H1 (cell line): ENCODE data around the gene NUTM2G. TPM values are rescaled to one million over a fixed set of nuclear protein-coding genes. Genes with fewer than 3 reads are reported as not detected.

Experiments used
- CTCF ChIA-PET: fragments of 300-600 bp; sonication (Branson Sonifier 250); formaldehyde crosslinking; loops from one replicate; lab custom pipeline; 2021; ENCODE audit not compliant: partially characterized antibody; lab: Charles Lee
- POLR2A ChIA-PET: fragments of 300-600 bp; sonication (Branson Sonifier 250); formaldehyde crosslinking; loops from one replicate; lab custom pipeline; 2021; ENCODE audit warnings: inconsistent platforms; ENCODE audit not compliant: partially characterized antibody; lab: Charles Lee
- DNase-seq, 2 experiments: peaks; one replicate each; pipeline versions ENCODE4 v3.0.0 to v3.0.0-alpha.2; 2010 to 2022; ENCODE audit warnings: low spot score in 2 of 2, low read depth in 1 of 2, mixed read lengths in 1 of 2
- FAIRE-seq: peaks from 2 replicates; lab custom pipeline; 2011; peaks lifted over from hg19 to GRCh38; lab: Jason Lieb, UNC
- H2AFZ ChIP-seq: 2 replicates; pipeline ENCODE4 v1.8.1; 2012; ENCODE audit warnings: low read length, inconsistent platforms
- H2AK5ac ChIP-seq: 2 replicates; pipeline ENCODE4 v1.6.1; 2013; ENCODE audit warnings: low read depth, low read length
- H2BK120ac ChIP-seq: replicated peaks from 2 replicates; pipeline ENCODE3; 2013; ENCODE audit warnings: low read depth, low read length, inconsistent platforms
- H2BK12ac ChIP-seq: 2 replicates; pipeline ENCODE4 v1.6.1; 2013; ENCODE audit warnings: low read depth, low read length
- H2BK15ac ChIP-seq: 2 replicates; pipeline ENCODE4 v1.6.1; 2013; ENCODE audit warnings: low read length
- H2BK20ac ChIP-seq: 2 replicates; pipeline ENCODE4 v1.6.1; 2013; ENCODE audit warnings: low read length
- H2BK5ac ChIP-seq: 2 replicates; pipeline ENCODE4 v1.6.1; 2013; ENCODE audit warnings: low read depth, low read length
- H3K14ac ChIP-seq: 2 replicates; pipeline ENCODE4 v1.6.1; 2013; ENCODE audit warnings: inconsistent platforms; ENCODE audit not compliant: insufficient read length
- H3K18ac ChIP-seq: 2 replicates; pipeline ENCODE4 v1.6.1; 2013; ENCODE audit warnings: low read length; ENCODE audit errors: extremely low read depth
- H3K23ac ChIP-seq: 2 replicates; pipeline ENCODE4 v1.6.1; 2013; ENCODE audit warnings: inconsistent platforms; ENCODE audit not compliant: insufficient read length
- H3K23me2 ChIP-seq: 2 replicates; pipeline ENCODE4 v1.6.1; 2013; ENCODE audit warnings: low read depth, low read length
- H3K27ac ChIP-seq: 2 replicates; pipeline ENCODE4 v1.6.1; 2011; ENCODE audit warnings: low read depth, low read length, inconsistent platforms
- H3K27me3 ChIP-seq, 4 experiments: replicated peaks in 1 of 4; 1 replicate in 1 of 4; 2 replicates in 3 of 4; pipeline versions ENCODE4 v1.6.1 to v1.8.1; 2011 to 2013; ENCODE audit warnings: low read length in 3 of 4, mild to moderate bottlenecking in 3 of 4, inconsistent platforms in 2 of 4, mixed read lengths in 2 of 4, moderate library complexity in 1 of 4; ENCODE audit not compliant: control insufficient read depth in 3 of 4, insufficient read depth in 3 of 4; ENCODE audit errors: extremely low read depth in 1 of 4
- H3K36me3 ChIP-seq, 4 experiments: 2 replicates each; pipeline versions ENCODE4 v1.6.1 to v1.8.1; 2011 to 2013; ENCODE audit warnings: mild to moderate bottlenecking in 4 of 4, low read length in 3 of 4, moderate library complexity in 2 of 4, control low read depth in 1 of 4, inconsistent platforms in 1 of 4; ENCODE audit not compliant: insufficient read depth in 4 of 4, control insufficient read depth in 2 of 4
- H3K4ac ChIP-seq: replicated peaks from 2 replicates; pipeline ENCODE3; 2013; ENCODE audit warnings: low read length, low read depth, mixed read lengths, inconsistent platforms; ENCODE audit not compliant: insufficient read length
- H3K4me1 ChIP-seq, 4 experiments: replicated peaks in 1 of 4; 1 replicate in 1 of 4; 2 replicates in 3 of 4; pipeline versions ENCODE4 v1.6.1 to v1.8.1; 2011 to 2013; ENCODE audit warnings: low read length in 3 of 4, inconsistent platforms in 2 of 4, mixed read lengths in 1 of 4; ENCODE audit not compliant: insufficient read depth in 4 of 4, control insufficient read depth in 3 of 4
- H3K4me2 ChIP-seq, 2 experiments: 2 replicates each; pipeline versions ENCODE4 v1.6.1 to v1.8.1; 2011 to 2013; ENCODE audit warnings: low read depth in 2 of 2, low read length in 2 of 2, control low read depth in 1 of 2, inconsistent platforms in 1 of 2, mild to moderate bottlenecking in 1 of 2; ENCODE audit not compliant: insufficient read depth in 1 of 2
- H3K4me3 ChIP-seq, 4 experiments: fragments of 200-600, 300-600 bp in 1 of 4; sonication (generic), shearing (Covaris generic), sonication (Bioruptor Twin) in 1 of 4; 2 replicates each; pipeline versions ENCODE4 v1.5.1 to v1.8.1; 2011 to 2016; ENCODE audit warnings: low read length in 4 of 4, low read depth in 3 of 4, control low read depth in 2 of 4, inconsistent platforms in 2 of 4, mild to moderate bottlenecking in 2 of 4, mixed read lengths in 1 of 4, moderate library complexity in 1 of 4; ENCODE audit not compliant: insufficient read depth in 2 of 4; ENCODE audit errors: extremely low read depth in 1 of 4
- H3K56ac ChIP-seq: replicated peaks from 2 replicates; pipeline ENCODE3; 2013; ENCODE audit warnings: low read depth, mild to moderate bottlenecking, mixed read lengths, low read length, inconsistent platforms; ENCODE audit not compliant: insufficient read length
- H3K79me1 ChIP-seq: 2 replicates; pipeline ENCODE4 v1.6.1; 2013; ENCODE audit warnings: low read depth, low read length, control low read depth
- H3K79me2 ChIP-seq, 2 experiments: 2 replicates each; pipeline versions ENCODE4 v1.6.1 to v1.8.1; 2012 to 2013; ENCODE audit warnings: low read length in 2 of 2, mild to moderate bottlenecking in 2 of 2, inconsistent platforms in 1 of 2; ENCODE audit not compliant: insufficient read depth in 2 of 2, control insufficient read depth in 1 of 2
- H3K9ac ChIP-seq, 4 experiments: replicated peaks in 1 of 4; 1 replicate in 1 of 4; 2 replicates in 3 of 4; pipeline versions ENCODE4 v1.6.1 to v1.8.1; 2011 to 2013; ENCODE audit warnings: low read depth in 3 of 4, low read length in 3 of 4, control low read depth in 2 of 4, mild to moderate bottlenecking in 2 of 4, moderate library complexity in 2 of 4, inconsistent platforms in 1 of 4; ENCODE audit errors: extremely low read depth in 1 of 4
- H3K9me3 ChIP-seq, 2 experiments: 2 replicates each; pipeline versions ENCODE4 v1.6.1 to v1.8.1; 2012 to 2013; ENCODE audit warnings: mild to moderate bottlenecking in 2 of 2, moderate library complexity in 2 of 2, control low read depth in 1 of 2, inconsistent platforms in 1 of 2, low read depth in 1 of 2, low read length in 1 of 2, mixed read lengths in 1 of 2; ENCODE audit not compliant: insufficient read depth in 2 of 2
- H4K20me1 ChIP-seq, 2 experiments: replicated peaks in 1 of 2; 2 replicates each; pipeline versions ENCODE3 to v1.8.1; 2011 to 2013; ENCODE audit warnings: inconsistent platforms in 2 of 2, low read length in 2 of 2, mild to moderate bottlenecking in 1 of 2; ENCODE audit not compliant: insufficient read depth in 2 of 2, control insufficient read depth in 1 of 2
- H4K5ac ChIP-seq: 2 replicates; pipeline ENCODE4 v1.6.1; 2013; ENCODE audit warnings: low read length, low read depth, mixed read lengths, inconsistent platforms; ENCODE audit not compliant: insufficient read length
- H4K8ac ChIP-seq: 2 replicates; pipeline ENCODE4 v1.8.0; 2013; ENCODE audit warnings: mild to moderate bottlenecking, moderate library complexity, low read length, inconsistent platforms; ENCODE audit not compliant: insufficient read depth; ENCODE audit errors: extremely low read depth
- H4K91ac ChIP-seq: replicated peaks from 2 replicates; pipeline ENCODE3; 2013; ENCODE audit warnings: low read length, mixed read lengths, inconsistent platforms; ENCODE audit not compliant: insufficient read length
- ATF2 ChIP-seq: IDR thresholded peaks from 2 replicates; pipeline ENCODE4 v1.6.1; 2012; ENCODE audit warnings: low read length, inconsistent platforms
- BRCA1 ChIP-seq: IDR thresholded peaks from 2 replicates; pipeline ENCODE4 v1.6.1; 2012; ENCODE audit warnings: low read depth, low read length, improper control_type of control experiment
- EGR1 ChIP-seq: IDR thresholded peaks from 2 replicates; pipeline ENCODE4 v1.6.1; 2011; ENCODE audit warnings: low read depth, low read length, borderline replicate concordance
- EZH2 ChIP-seq: fragments of 200-600 bp; sonication (generic); IDR thresholded peaks from 2 replicates; pipeline ENCODE4 v1.7.1; 2012; ENCODE audit warnings: low read depth, mild to moderate bottlenecking, moderate library complexity, low read length, inconsistent platforms; ENCODE audit not compliant: severe bottlenecking
- KDM1A ChIP-seq: fragments of 200-600, 300-600 bp; sonication (generic); IDR thresholded peaks from 2 replicates; pipeline ENCODE4 v1.7.1; 2016; ENCODE audit warnings: mild to moderate bottlenecking, low read length, borderline replicate concordance
- KDM4A ChIP-seq: IDR thresholded peaks from one replicate; pipeline ENCODE4 v1.7.1; 2012; ENCODE audit warnings: low read depth, mild to moderate bottlenecking, moderate library complexity, low read length, inconsistent platforms; ENCODE audit not compliant: severe bottlenecking
- KDM5A ChIP-seq: fragments of 200-600 bp; IDR thresholded peaks from 2 replicates; pipeline ENCODE4 v1.7.1; 2012; ENCODE audit warnings: mild to moderate bottlenecking, low read length, inconsistent platforms, mixed read lengths
- PHF8 ChIP-seq: fragments of 200-600 bp; sonication (generic); conservative IDR thresholded peaks from 2 replicates; pipeline ENCODE4 v1.7.1; 2012; ENCODE audit warnings: low read depth, mild to moderate bottlenecking, inconsistent platforms, low read length, moderate library complexity
- POU5F1 ChIP-seq: IDR thresholded peaks from 2 replicates; pipeline ENCODE4 v1.6.1; 2011; ENCODE audit warnings: low read depth, mild to moderate bottlenecking, low read length, moderate library complexity
- ZNF274 ChIP-seq: IDR thresholded peaks from 2 replicates; pipeline ENCODE4 v1.7.0; 2012; ENCODE audit warnings: low read length, borderline replicate concordance; ENCODE audit errors: extremely low read depth
- WGBS, 2 experiments: shearing (Covaris generic) in 1 of 2; methylation state at CpG; one replicate each; pipeline versions ENCODE4 v1.1.6 to v1.1.7; 2013 to 2015; ENCODE audit warnings: low lambda C conversion rate in 2 of 2, mixed read lengths in 2 of 2, inconsistent platforms in 1 of 2, low coverage in 1 of 2, missing lambda C conversion rate in 1 of 2; ENCODE audit not compliant: insufficient replicate concordance in 2 of 2, insufficient coverage in 1 of 2, insufficient read length in 1 of 2; ENCODE audit errors: extremely low coverage in 1 of 2, missing lambda C conversion rate in 1 of 2; 5-methylcytosine and 5-hydroxymethylcytosine counted together
- polyA plus RNA-seq, 7 experiments: library from polyadenylated mRNA; depleted of rRNA in 3 of 7; stranded (reverse) in 5 of 7; unstranded in 2 of 7; fragments of >200 nt in 5 of 7; fragments of 200-250 nt in 2 of 7; gene quantifications; 1 replicate in 5 of 7; 2 replicates in 1 of 7; 4 replicates in 1 of 7; pipeline versions ENCODE4 v1.2.1 to v1.2.3, GENCODE V29; 2011 to 2013; ENCODE audit warnings: missing spikeins in 2 of 7, mixed read lengths in 2 of 7
- total RNA-seq: library from RNA; stranded (reverse); fragmentation: NEBNext Ultra II Directional; extraction: Animal tissue kit (Norgen Biotek cat#: 25700); gene quantifications from 2 replicates; pipeline ENCODE4 v1.2.1, GENCODE V29; 2021
- TF ChIP-seq, protein P1 (sequence below): IDR thresholded peaks from 2 replicates; pipeline ENCODE4 v1.6.1; 2011; ENCODE audit warnings: low read depth, mild to moderate bottlenecking, low read length; ENCODE audit not compliant: insufficient read depth

NUTM2G gene
- total and polyA plus RNA-seq, 2 of the 8 experiments (the other 6 are each of a cell fraction or from before 2014, with no cell fraction given) = 0.27 TPM; not detected in 1

DNA sequence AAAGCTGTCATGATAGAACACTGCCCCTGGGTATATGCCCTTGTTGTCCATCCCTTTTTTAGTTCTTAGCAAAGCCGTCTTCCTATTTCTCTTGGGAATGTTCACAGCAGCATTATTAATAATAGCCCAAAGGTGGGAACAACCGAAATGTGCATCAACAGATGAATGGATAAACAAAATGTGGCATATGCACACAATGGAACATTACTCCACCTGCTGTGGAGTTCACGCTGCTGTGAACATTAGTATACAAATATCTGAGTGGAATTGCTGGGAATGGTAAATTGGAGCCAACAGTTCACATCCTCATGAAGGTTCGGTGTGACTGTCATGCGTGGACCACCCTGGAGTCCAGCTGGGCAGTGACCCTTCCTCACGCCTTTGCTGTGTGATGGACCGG lies 36.5 kb upstream of the NUTM2G start:
- no peak overlapping the region for H2BK20ac ChIP-seq
- no peak for DNase-seq
- no peak overlapping the region for H2BK5ac ChIP-seq
- no peaks in the 10 kb centered on the region for H4K20me1 ChIP-seq
- ChIA-PET CTCF (no interaction called here), POLR2A (no interaction called here)
- no peak overlapping the region for H3K4ac ChIP-seq
- H3K9ac ChIP-seq = no peak overlapping the region
- no peaks in the 10 kb centered on the region for H3K79me2 ChIP-seq
- H2AK5ac ChIP-seq = no peak overlapping the region
- H3K27me3 ChIP-seq = no peaks in the 10 kb centered on the region
- no peaks in the 10 kb centered on the region for H3K23me2 ChIP-seq
- H3K36me3 ChIP-seq = peaks cover 0 to 3% (median 0%) of the 10 kb centered on the region in 4 experiments; a peak in 1 of 8 replicates
- H3K79me1 ChIP-seq = no peaks in the 10 kb centered on the region; the same call in 1 of the 2 replicates
- no peak overlapping the region for H3K4me2 ChIP-seq
- no peak overlapping the region for H3K4me3 ChIP-seq
- no peak overlapping the region for H3K14ac ChIP-seq
- no peaks in the 10 kb centered on the region for H3K4me1 ChIP-seq
- no peak overlapping the region for H2BK12ac ChIP-seq
- no peak overlapping the region for H4K5ac ChIP-seq
- FAIRE-seq = no peak
- no peak overlapping the region for H4K91ac ChIP-seq
- H3K18ac ChIP-seq = no peak overlapping the region
- no peak overlapping the region for H2AFZ ChIP-seq
- H2BK120ac ChIP-seq = no peak overlapping the region
- no peak overlapping the region for H2BK15ac ChIP-seq
- WGBS, 2 experiments = 92% methylated on average over 7 of the region's 7 CpGs; no CpG with 5 or more reads in 1 of the 2 experiments
- no peak overlapping the region for H3K23ac ChIP-seq
- H3K27ac ChIP-seq = no peak overlapping the region
- H3K9me3 ChIP-seq = no peaks in the 10 kb centered on the region
- no peak overlapping the region for H4K8ac ChIP-seq
- no peak overlapping the region for H3K56ac ChIP-seq
- TF ChIP-seq ZNF274 (no peak), EGR1 (no peak), ATF2 (no peak), KDM1A (no peak), KDM4A (no peak), BRCA1 (no peak), PHF8 (no peak), POU5F1 (no peak), EZH2 (no peak), KDM5A (no peak)
- TF ChIP-seq, protein P1, sequence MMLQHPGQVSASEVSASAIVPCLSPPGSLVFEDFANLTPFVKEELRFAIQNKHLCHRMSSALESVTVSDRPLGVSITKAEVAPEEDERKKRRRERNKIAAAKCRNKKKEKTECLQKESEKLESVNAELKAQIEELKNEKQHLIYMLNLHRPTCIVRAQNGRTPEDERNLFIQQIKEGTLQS = no peak
